HepG2 (cell line): ENCODE results near the gene KLHL3. TPM values are rescaled to one million over a fixed set of nuclear protein-coding genes. Genes with fewer than 3 reads are reported as not detected.

Experiments
- ATAC-seq: fragments of 200-7000 bp; cut with Tn5 transposase; 3 replicates; pipeline ENCODE4 v1.9.1; 2020; ENCODE audit warnings: mild to moderate bottlenecking, moderate library complexity
- BruUV-seq: library from RNA; stranded (reverse); fragments of 400-500 nt; replicated peaks from 2 replicates; lab custom pipeline; 2021; lab: Mats Ljungman, UMichigan
- CTCF ChIA-PET: fragments of 300-600 bp; formaldehyde crosslinking; extraction: SDS; loops from one replicate; lab custom pipeline; 2021; ENCODE audit warnings: low total read pairs, inconsistent platforms, low intra/inter-chr PET ratio; lab: Yijun Ruan, JAX
- POLR2A ChIA-PET: fragments of 350-600 bp; sonication (Branson Sonifier 250); formaldehyde crosslinking; loops from one replicate; lab custom pipeline; 2020; ENCODE audit warnings: antibody characterized with exemption, inconsistent platforms; lab: Yijun Ruan, JAX
- DNase-seq: peaks from one replicate; pipeline ENCODE4 v3.0.0-alpha.2; 2015; ENCODE audit warnings: low spot score
- FAIRE-seq: peaks from 3 replicates; lab custom pipeline; 2011; peaks lifted over from hg19 to GRCh38; lab: Jason Lieb, UNC
- H2AFZ ChIP-seq: one replicate; pipeline ENCODE4 v1.6.1; 2011; ENCODE audit warnings: low read length, inconsistent platforms
- H3K27ac ChIP-seq: fragments of 300-600 bp; 3 replicates; pipeline ENCODE4 v1.8.0; 2011; ENCODE audit warnings: mixed run types, mild to moderate bottlenecking, mixed read lengths, low read length, inconsistent platforms; ENCODE audit not compliant: insufficient read depth; ENCODE audit errors: extremely low read length
- H3K27me3 ChIP-seq, 2 experiments: fragments of 200-600 bp in 1 of 2; 2 replicates in 1 of 2; 3 replicates in 1 of 2; pipeline versions ENCODE4 v1.6.0 to v1.8.0; 2011; ENCODE audit warnings: low read length in 2 of 2, mild to moderate bottlenecking in 2 of 2, moderate library complexity in 2 of 2, inconsistent platforms in 1 of 2; ENCODE audit not compliant: insufficient read depth in 2 of 2, control insufficient read depth in 1 of 2
- H3K36me3 ChIP-seq, 2 experiments: fragments of 200-600 bp in 1 of 2; replicated peaks in 1 of 2; 2 replicates in 1 of 2; 3 replicates in 1 of 2; pipeline versions ENCODE4 v1.5.1 to v1.8.0; 2011; ENCODE audit warnings: low read length in 2 of 2, inconsistent platforms in 1 of 2; ENCODE audit not compliant: insufficient read depth in 2 of 2, control insufficient read depth in 1 of 2
- H3K4me1 ChIP-seq: 2 replicates; pipeline ENCODE4 v1.5.1; 2012; ENCODE audit warnings: low read length, inconsistent platforms; ENCODE audit not compliant: insufficient read depth
- H3K4me2 ChIP-seq: 2 replicates; pipeline ENCODE4 v1.6.0; 2011; ENCODE audit warnings: low read depth, low read length, inconsistent platforms
- H3K4me3 ChIP-seq, 3 experiments: fragments of 200-600 bp in 1 of 3; sonication (generic), shearing (Covaris generic) in 1 of 3; replicated peaks in 1 of 3; 2 replicates each; pipeline ENCODE4 v1.5.1; 2011 to 2016; ENCODE audit warnings: low read length in 3 of 3, inconsistent platforms in 2 of 3, low read depth in 2 of 3, mild to moderate bottlenecking in 2 of 3, control low read depth in 1 of 3, mixed read lengths in 1 of 3; ENCODE audit not compliant: insufficient read depth in 1 of 3
- H3K79me2 ChIP-seq: one replicate; pipeline ENCODE4 v1.6.1; 2011; ENCODE audit warnings: low read length, inconsistent platforms; ENCODE audit not compliant: insufficient read depth
- H3K9ac ChIP-seq: 2 replicates; pipeline ENCODE4 v1.6.0; 2011; ENCODE audit warnings: mild to moderate bottlenecking, low read depth, low read length, inconsistent platforms; ENCODE audit not compliant: insufficient read depth
- H3K9me3 ChIP-seq: 2 replicates; pipeline ENCODE4 v1.5.1; 2012; ENCODE audit warnings: mild to moderate bottlenecking, low read length
- H4K20me1 ChIP-seq: 2 replicates; pipeline ENCODE4 v1.6.0; 2011; ENCODE audit warnings: inconsistent platforms, mild to moderate bottlenecking, low read length, moderate library complexity; ENCODE audit not compliant: insufficient read depth
- CTCF ChIP-seq: sonication (generic); formaldehyde crosslinking; IDR thresholded peaks from 2 replicates; pipeline ENCODE4 v1.5.0; 2020; ENCODE audit warnings: mild to moderate bottlenecking, missing genetic modification reagents, moderate library complexity
- HNRNPUL1 ChIP-seq: fragments of 200-400 bp; formaldehyde crosslinking; IDR thresholded peaks from 2 replicates; pipeline ENCODE4 v1.6.1; 2017; ENCODE audit warnings: low read depth, mild to moderate bottlenecking, low read length, moderate library complexity
- IRF2 ChIP-seq: IDR thresholded peaks from 2 replicates; pipeline ENCODE4 v1.6.1; 2018; ENCODE audit warnings: missing genetic modification reagents, missing compliant biosample characterization
- KAT2B ChIP-seq: fragments of 150-350 bp; IDR thresholded peaks from 2 replicates; pipeline ENCODE4 v1.6.1; 2014; ENCODE audit warnings: low read depth, low read length, borderline replicate concordance
- KDM4B ChIP-seq: sonication (generic); formaldehyde crosslinking; IDR thresholded peaks from 2 replicates; pipeline ENCODE4 v1.4.0; 2020; ENCODE audit warnings: missing genetic modification reagents
- RFX1 ChIP-seq: fragments of 450-650 bp; IDR thresholded peaks from 2 replicates; pipeline ENCODE4 v1.6.1; 2017
- SMYD3 ChIP-seq: sonication (generic); formaldehyde crosslinking; IDR thresholded peaks from 2 replicates; pipeline ENCODE4 v1.8.1; 2023; ENCODE audit warnings: mild to moderate bottlenecking, missing genetic modification reagents
- STAG1 ChIP-seq: sonication (generic); formaldehyde crosslinking; IDR thresholded peaks from 2 replicates; pipeline ENCODE4 v1.4.0; 2020; ENCODE audit warnings: missing genetic modification reagents
- TBX2 ChIP-seq: sonication (generic); formaldehyde crosslinking; IDR thresholded peaks from 2 replicates; pipeline ENCODE4 v1.5.0; 2020; ENCODE audit warnings: missing genetic modification reagents, mild to moderate bottlenecking, borderline replicate concordance
- ZNF138 ChIP-seq: sonication (generic); formaldehyde crosslinking; IDR thresholded peaks from 2 replicates; pipeline ENCODE4 v1.5.0; 2020; ENCODE audit warnings: mild to moderate bottlenecking, low read depth, missing genetic modification reagents
- ZNF160 ChIP-seq: sonication (generic); formaldehyde crosslinking; IDR thresholded peaks from 2 replicates; pipeline ENCODE4 v1.8.0; 2022; ENCODE audit warnings: mild to moderate bottlenecking, inconsistent platforms, missing genetic modification reagents
- ZNF232 ChIP-seq: sonication (generic); formaldehyde crosslinking; IDR thresholded peaks from 2 replicates; pipeline ENCODE4 v1.4.0; 2020; ENCODE audit warnings: missing genetic modification reagents, borderline replicate concordance
- ZNF234 ChIP-seq: sonication (generic); formaldehyde crosslinking; conservative IDR thresholded peaks from 2 replicates; pipeline ENCODE4 v1.5.1; 2020; ENCODE audit warnings: mild to moderate bottlenecking, missing genetic modification reagents
- ZNF570 ChIP-seq: sonication (generic); formaldehyde crosslinking; IDR thresholded peaks from 2 replicates; pipeline ENCODE4 v1.4.0; 2020; ENCODE audit warnings: mild to moderate bottlenecking, missing genetic modification reagents, borderline replicate concordance
- ZNF607 ChIP-seq: sonication (generic); formaldehyde crosslinking; IDR thresholded peaks from 2 replicates; pipeline ENCODE4 v1.5.1; 2020; ENCODE audit warnings: missing genetic modification reagents, mild to moderate bottlenecking, borderline replicate concordance
- ZNF652 ChIP-seq: IDR thresholded peaks from 2 replicates; pipeline ENCODE4 v1.6.1; 2016; ENCODE audit warnings: low read depth, borderline replicate concordance
- ZNF775 ChIP-seq: sonication (generic); formaldehyde crosslinking; IDR thresholded peaks from 2 replicates; pipeline ENCODE4 v1.4.0; 2020; ENCODE audit warnings: missing genetic modification reagents, mild to moderate bottlenecking, moderate library complexity, borderline replicate concordance
- WGBS: methylation state at CpG from one replicate; pipeline ENCODE4 v1.1.6; 2017; ENCODE audit warnings: low lambda C conversion rate; 5-methylcytosine and 5-hydroxymethylcytosine counted together
- in situ Hi-C: cut with HindIII; loops from 2 replicates; pipeline ENCODE4 v1.10.0; 2017; ENCODE audit warnings: low pct_unique_long_range_greater_than_20kb; ENCODE audit not compliant: extremely low pct_ligation_motif_present
- intact Hi-C: fragments of 100-400 bp; cut with micrococcal nuclease; formaldehyde crosslinking; loops from one replicate; pipeline ENCODE4 v1.10.0; 2022; ENCODE audit not compliant: unreplicated experiment
- polyA plus RNA-seq, 8 experiments: library from polyadenylated mRNA; depleted of rRNA in 3 of 8; stranded (reverse) in 7 of 8; unstranded in 1 of 8; fragments of >200 nt; fragmentation: Illumina TruSeq in 4 of 8; extraction: Trizol in 4 of 8; gene quantifications; 2 replicates each; pipeline versions ENCODE4 v1.2.1 to v1.2.3, GENCODE V29; 2011 to 2016; ENCODE audit warnings: low read depth in 4 of 8, missing spikeins in 1 of 8, mixed read lengths in 1 of 8; ENCODE audit not compliant: insufficient read depth in 1 of 8
- total RNA-seq, 5 experiments: library from RNA; depleted of rRNA; stranded (reverse); fragments of >200 nt; fragmentation: Illumina TruSeq; extraction: Trizol; gene quantifications; 2 replicates each; pipeline ENCODE4 v1.2.3, GENCODE V29; 2016; ENCODE audit warnings: low read depth in 1 of 5
- TF ChIP-seq, protein P1 (sequence below): sonication (generic); formaldehyde crosslinking; IDR thresholded peaks from 2 replicates; pipeline ENCODE4 v1.8.0; 2022; ENCODE audit warnings: missing genetic modification reagents, low read depth, mild to moderate bottlenecking, borderline replicate concordance

The KLHL3 gene
- total and polyA plus RNA-seq, 2 of the 13 experiments (the other 11 are each of a cell fraction or from before 2014, with no cell fraction given): 0.02 to 0.08 TPM

DNA sequence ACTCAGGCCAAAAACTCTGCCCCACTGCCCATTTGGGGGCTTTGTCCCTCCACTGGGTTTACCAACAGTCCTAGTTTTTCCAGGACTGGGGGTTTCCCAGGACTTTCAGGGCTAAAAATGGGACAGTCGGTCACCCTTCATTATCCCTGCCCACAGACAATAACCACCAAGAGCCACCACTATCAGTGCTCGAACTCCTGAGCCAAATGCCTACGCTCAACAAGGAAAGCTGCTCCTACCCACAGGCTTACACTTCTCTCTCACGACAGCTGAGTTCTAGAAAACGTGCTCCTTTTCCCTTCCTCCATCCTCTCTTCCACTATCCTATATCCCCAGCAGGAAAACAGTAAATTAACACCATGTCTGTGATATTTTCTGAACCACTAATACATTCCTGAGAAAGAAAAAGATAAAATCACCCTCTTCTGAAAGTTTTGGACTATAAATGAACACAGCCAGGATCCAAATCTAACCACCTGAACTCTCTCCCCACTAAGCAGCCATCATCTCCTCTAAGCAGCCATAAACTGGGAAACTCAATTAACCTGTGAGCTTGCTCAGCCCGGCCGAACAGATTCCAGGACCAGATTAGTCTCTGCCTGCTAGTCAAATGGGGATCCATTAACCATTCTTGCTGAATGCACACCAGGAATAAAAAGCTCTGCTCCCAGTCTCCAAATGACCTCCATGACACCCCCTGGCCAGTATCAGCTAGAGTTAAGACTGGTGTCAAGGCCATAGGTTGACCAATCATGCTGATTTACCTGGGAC, 41.8 kb downstream of the KLHL3 start:
- ATAC-seq (no peak), DNase-seq (no peak), FAIRE-seq (no peak)
- H3K9ac ChIP-seq: no peak overlapping the region
- H2AFZ ChIP-seq: no peak overlapping the region
- ChIA-PET POLR2A (no interaction called here), CTCF (no interaction called here)
- H3K27me3 ChIP-seq: no peaks in the 10 kb centered on the region; a peak in 1 of 5 replicates
- H3K36me3 ChIP-seq: no peaks in the 10 kb centered on the region
- H3K4me3 ChIP-seq: no peak overlapping the region
- no peak overlapping the region for H3K27ac ChIP-seq
- 60% methylated on average over 5 of the region's 7 CpGs for WGBS
- H3K9me3 ChIP-seq: no peaks in the 10 kb centered on the region
- in situ Hi-C loops (no loop called here), intact Hi-C loops (no loop called here)
- TF ChIP-seq ZNF234 (CRISPR knock-in tag): no peak
- TF ChIP-seq ZNF775 (CRISPR knock-in tag): no peak
- TF ChIP-seq KAT2B: no peak
- TF ChIP-seq TBX2 (CRISPR knock-in tag): no peak
- no peak for TF ChIP-seq ZNF607 (CRISPR knock-in tag)
- TF ChIP-seq ZNF652 (CRISPR knock-in tag): no peak
- no peak for TF ChIP-seq ZNF570 (CRISPR knock-in tag)
- no peak for TF ChIP-seq KDM4B (CRISPR knock-in tag)
- no peak for TF ChIP-seq ZNF160 (CRISPR knock-in tag)
- TF ChIP-seq STAG1 (CRISPR knock-in tag): no peak
- no peak for TF ChIP-seq ZNF232 (CRISPR knock-in tag)
- TF ChIP-seq SMYD3: no peak
- TF ChIP-seq HNRNPUL1: no peak
- TF ChIP-seq ZNF138 (CRISPR knock-in tag): no peak
- TF ChIP-seq, protein P1, sequence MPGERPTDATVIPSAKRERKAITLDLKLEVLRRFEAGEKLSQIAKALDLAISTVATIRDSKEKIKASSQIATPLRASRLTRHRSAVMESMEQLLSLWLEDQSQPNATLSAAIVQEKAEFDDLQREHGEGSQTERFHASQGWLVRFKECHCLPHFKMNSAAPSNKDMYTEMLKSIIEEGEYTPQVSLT: no peak
- TF ChIP-seq RFX1: no peak
- TF ChIP-seq IRF2 (CRISPR knock-in tag): no peak
- TF ChIP-seq CTCF: no peak
- H3K4me2 ChIP-seq: no peak overlapping the region
- H3K4me1 ChIP-seq: 0 out of 2 replicates have a peak, but pooled peaks cover 7% of the 10 kb centered on the region
- no peaks in the 10 kb centered on the region for H3K79me2 ChIP-seq
- no TSS peak for BruUV-seq
- H4K20me1 ChIP-seq: no peaks in the 10 kb centered on the region
